CD4-positive, alpha-beta T cell treated with Interferon gamma for 1 hour (primary cell): ENCODE data around the gene LRRTM1.

ENCODE experiments used
- DNase-seq: peaks from one replicate; pipeline ENCODE4 v3.0.0-alpha.2; 2020

The LRRTM1 gene

GRCh38 chr2:80302314-80303005, 2.1 kb downstream of the LRRTM1 start:
- no peak for DNase-seq

GRCh38 chr2:80302001-80302313, 2.6 kb downstream of the LRRTM1 start:
- DNase-seq: no peak

DNA sequence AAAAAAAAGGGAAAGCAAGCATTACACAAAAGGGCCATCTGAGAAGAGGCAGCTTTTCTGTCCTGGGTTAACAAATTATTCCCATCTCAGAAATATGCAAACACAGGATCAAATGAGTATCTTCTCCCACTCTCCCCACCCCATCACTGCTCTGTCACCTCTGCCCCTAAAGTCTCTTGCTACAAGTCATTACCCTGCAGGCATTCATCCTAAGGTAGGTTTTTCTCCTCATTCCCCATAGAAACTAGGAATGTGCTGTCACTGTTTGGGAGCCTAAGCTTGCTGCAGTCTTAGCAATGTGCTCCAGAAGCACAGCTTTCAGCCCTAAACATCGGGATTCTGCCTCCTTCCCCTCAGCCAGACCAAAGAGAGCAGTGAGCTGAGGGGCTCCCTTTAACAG, 3.6 kb downstream of the LRRTM1 start:
- DNase-seq: no peak

DNA sequence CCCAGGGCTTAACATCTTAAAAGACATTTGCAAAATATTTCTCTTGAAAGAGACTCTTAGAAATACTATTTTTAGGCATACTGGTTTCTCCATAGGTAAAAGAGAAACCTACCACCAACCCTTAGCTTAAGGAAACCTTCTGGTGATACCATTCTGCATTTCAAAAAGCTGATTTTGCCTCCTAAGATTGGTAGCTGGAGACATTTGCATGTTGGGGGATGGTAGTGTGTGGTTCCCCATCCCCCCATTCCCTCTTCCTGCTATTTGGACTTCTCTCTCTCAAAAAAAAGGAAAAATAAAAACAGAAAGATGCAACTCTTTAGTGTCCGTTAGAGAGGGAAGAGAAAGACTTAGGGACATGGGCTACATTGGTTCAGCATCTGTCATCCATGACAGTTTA, 4.2 kb downstream of the LRRTM1 start:
- no peak for DNase-seq

- no peak for DNase-seq
Observed at GRCh38 chr2:80299661-80300060, 4.9 kb downstream of the LRRTM1 start.

DNA sequence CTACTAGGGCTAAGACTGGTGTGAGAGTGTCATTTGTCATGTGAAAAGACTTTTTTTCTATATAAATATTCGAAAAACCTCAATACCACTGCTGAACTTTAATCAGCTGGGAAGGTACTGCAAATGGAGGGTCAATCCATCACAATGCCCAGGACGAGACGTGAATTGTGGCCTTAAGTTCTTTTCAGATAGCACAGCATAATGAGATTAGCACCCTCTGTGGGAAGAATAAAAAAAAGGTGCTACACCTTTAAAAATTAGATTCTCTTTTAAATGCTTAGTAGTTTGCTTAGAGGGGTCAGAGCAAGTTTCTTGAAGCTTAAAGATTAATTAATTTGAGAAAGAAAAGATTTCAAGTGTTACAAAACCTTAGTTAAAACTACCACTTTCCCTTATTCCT, 5.6 kb downstream of the LRRTM1 start:
- DNase-seq: no peak

DNA sequence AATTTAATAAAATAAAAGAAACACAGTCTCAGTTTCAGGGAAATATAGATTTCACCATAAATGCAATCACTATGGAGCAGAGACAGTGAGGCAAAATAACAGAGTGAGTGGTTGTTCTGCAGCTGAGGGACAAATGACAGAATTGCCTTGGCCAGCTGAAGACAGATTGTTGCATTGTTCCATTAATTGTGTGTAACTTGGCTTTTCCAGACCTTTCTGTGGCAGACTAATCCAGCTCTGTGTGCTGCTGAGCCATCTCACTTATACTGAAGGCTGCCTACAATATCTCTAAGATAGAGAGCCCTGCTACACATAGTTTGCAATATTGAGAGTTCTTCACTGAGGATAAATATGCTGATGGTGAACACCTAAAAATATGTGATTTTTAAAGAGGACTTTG, 11.5 kb downstream of the LRRTM1 start:
- DNase-seq: no peak

DNA sequence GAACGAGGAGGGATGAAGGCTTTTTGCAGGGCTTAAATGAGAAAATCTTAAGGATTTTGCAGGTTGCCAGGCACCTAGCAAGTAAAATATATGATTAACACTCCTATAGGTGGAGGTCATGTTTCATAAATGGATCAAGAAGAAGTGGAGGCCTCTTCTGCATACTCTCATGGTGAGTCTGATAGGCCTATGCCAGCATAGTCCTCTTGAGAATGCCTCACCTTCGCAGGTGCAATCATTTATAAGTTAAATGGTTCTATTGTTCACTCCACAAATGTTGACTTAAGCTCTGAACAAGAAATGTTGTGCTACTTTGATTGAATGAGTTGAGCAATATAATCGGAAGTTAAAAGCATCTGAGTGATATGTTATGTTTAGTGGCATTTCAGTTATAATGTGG, 12.1 kb downstream of the LRRTM1 start:
- DNase-seq: no peak

- no peak for DNase-seq
Observed at GRCh38 chr2:80291656-80292055, 12.9 kb downstream of the LRRTM1 start.

GRCh38 chr2:80288576-80288975, 16.0 kb downstream of the LRRTM1 start:
- no peak for DNase-seq

DNA sequence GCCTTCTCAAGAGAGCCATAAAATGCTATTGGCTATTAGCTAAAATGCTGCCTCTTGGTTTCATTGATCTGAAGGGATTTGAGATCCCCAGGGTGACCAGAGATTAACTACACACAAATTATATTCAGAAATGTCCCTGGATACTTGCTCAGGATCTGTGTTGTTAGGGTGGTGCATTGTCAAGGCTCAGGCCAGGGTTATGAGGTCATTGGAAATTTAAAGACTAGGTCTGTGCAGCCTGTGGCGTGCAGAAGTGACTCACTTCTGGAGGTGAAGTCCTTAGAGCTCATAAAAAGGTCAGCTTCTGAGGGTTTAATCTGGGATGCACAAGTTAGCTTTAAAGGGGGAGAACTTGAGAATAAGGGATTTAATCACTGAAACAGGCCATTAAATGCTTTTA, 23.5 kb downstream of the LRRTM1 start:
- DNase-seq: no peak

DNA sequence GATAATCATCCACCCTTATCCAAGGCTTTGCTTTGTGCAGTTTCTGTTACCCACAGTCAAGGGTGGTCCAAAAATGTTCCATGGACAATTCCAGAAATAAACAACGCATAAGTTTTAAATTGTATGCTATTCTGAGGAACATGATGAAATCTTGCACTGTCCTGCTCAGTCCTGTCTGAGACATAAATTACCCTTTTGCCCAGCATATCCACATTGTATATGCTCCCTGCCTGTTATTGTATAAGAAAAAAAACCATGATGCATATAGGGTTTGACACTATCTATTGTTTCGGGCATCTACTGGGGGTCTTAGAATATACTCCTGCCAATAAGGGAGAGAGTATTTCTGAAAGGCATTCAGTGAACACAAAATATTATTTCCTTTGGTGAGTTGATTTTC, 24.0 kb downstream of the LRRTM1 start:
- DNase-seq: no peak

- DNase-seq: no peak
Observed at GRCh38 chr2:80269806-80270205, 34.7 kb downstream of the LRRTM1 start.

- no peak for DNase-seq
Observed at GRCh38 chr2:80266231-80266630, 38.3 kb downstream of the LRRTM1 start.

DNA sequence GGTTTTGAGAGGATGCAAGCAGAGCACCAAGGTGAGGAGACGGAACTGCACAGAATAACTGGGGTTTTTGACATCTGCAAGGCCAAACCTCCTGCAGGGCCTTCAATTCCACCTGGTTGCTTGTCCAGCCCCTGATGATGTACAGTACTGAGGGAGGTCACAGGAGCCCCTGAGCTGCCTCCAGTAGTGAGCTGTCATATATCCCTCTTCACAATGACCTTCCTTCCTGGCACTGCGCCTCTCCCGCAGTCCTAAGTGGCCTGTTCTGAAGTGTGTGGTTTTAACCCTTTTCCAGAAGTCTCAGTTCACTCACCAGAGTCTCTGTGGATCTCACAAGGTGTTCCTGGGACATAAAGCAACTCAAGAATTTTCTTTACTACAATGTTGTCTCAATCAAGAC, 45.3 kb downstream of the LRRTM1 start:
- no peak for DNase-seq

- no peak for DNase-seq
Observed at GRCh38 chr2:80258793-80259192, 45.8 kb downstream of the LRRTM1 start.

GRCh38 chr2:80258341-80258740, 46.2 kb downstream of the LRRTM1 start:
- DNase-seq: no peak

DNA sequence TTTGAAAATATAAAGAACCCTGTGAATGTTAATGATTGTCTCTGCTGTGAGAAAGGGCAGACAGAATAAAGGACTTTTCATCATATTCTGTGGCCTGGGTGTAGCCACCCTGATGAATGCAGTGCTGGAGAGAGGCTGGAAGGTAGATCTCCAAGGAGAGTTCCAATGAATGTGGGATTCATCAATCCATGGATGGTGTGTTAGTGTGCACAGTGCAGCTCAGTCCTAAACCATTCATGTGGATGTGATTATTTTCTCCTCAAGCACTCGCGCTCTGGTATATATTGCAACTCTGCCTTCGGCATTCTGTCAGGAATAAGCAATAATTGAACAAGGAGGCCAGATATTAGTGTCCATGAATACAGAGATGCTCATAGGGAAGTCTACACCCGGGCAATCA, 47.1 kb downstream of the LRRTM1 start:
- DNase-seq: no peak

- no peak for DNase-seq
Observed at GRCh38 chr2:80256782-80257167, 47.8 kb downstream of the LRRTM1 start.

DNA sequence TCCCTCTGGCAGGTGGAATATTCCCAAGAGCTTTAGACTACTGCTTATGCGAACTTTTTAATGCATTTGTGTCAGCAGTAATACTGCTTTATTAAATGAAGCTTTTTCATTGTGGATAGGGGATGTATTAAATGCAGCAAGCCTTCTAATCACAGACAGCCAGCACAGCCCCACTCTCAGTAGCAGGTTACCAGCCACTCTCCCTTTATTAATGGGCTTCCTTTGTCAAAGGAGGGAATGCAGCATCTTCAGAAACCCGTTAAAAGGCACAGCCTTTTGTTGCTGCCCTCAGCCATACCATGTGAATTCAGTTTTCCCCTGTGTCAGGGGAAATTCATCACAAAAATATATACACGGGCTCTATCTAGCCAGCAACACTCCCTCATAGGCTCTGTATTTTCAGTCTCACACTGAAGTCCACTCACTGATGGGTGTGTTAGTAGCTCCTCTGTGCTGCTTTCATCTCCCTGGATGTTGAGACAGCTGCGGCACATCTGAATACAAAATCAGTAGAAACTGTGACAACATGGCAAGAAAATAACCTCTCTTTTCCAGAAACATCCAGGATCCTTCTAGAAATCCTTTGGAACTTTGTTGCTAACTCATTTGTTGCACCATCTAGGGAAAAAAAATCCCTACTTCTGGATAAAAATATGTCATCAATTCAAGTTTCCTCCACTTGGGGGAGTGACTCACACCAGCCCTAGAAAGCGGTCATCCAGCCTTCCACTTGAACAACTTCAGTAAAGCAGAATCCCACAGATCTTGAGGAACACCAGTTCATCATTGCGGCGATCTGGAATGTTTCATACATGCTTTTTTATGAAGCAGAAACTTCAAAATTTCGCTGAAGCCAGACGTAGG, 48.4 kb downstream of the LRRTM1 start:
- no peak for DNase-seq

- DNase-seq: no peak
Observed at GRCh38 chr2:80252294-80252986, 52.1 kb downstream of the LRRTM1 start.
